Body of pancreas (tissue), 4 donors: ENCODE results near the gene ARHGEF33.

ENCODE experiments used
- POLR2A ChIP-seq, 3 donors: fragments of 450-650 bp; IDR thresholded peaks; one replicate each; pipeline ENCODE4 v1.6.1; 2016; ENCODE audit warnings: antibody characterized with exemption in 3 of 3, mild to moderate bottlenecking in 2 of 3
- TF ChIP-seq, protein P1 (sequence below), 7 experiments: fragments of 450-650 bp in 4 of 7; fragments of 200-600 bp in 3 of 7; sonication (generic) in 3 of 7; IDR thresholded peaks; one replicate each; pipeline ENCODE4 v1.5.1; 2016 to 2019; ENCODE audit warnings: antibody characterized with exemption in 7 of 7

DNA sequence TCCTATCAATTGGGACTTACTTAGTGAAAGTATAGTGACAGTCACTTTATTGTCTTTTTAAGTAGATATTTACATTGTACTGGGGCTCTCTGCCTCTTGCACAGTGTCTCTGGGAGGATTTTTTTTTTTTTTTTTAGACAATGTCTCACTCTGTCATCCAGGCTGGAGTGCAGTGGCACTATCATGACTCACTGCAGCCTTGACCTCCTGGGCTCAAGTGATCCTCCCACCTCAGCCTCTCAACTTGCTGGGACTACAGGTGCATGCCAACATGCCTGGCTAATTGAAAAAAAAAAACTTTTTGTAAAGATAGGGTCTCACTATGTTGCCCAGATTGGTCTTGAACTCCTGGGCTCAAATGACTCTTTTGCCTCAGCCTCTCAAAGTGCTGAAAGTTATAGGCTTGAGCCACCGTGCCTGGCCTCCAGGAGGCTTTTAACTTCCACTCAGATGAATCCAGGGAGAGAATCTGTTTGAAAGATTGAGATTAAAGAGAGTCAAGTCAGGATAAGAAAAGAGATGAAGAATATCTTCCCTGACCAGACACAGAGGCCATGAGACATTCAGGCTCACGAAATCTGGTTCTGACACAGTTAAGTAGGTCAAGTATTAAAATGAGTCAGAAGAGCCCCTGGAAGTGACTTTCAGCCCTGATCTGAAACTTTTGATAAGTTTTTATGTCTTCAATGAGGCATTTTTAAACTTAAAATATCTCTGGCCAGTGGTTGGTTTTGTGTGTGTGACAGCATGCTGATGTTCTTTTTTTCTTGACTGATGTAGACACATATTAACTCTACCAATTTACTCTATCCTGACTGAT is 18.3 kb downstream of the ARHGEF33 start:
- TF ChIP-seq, protein P1, sequence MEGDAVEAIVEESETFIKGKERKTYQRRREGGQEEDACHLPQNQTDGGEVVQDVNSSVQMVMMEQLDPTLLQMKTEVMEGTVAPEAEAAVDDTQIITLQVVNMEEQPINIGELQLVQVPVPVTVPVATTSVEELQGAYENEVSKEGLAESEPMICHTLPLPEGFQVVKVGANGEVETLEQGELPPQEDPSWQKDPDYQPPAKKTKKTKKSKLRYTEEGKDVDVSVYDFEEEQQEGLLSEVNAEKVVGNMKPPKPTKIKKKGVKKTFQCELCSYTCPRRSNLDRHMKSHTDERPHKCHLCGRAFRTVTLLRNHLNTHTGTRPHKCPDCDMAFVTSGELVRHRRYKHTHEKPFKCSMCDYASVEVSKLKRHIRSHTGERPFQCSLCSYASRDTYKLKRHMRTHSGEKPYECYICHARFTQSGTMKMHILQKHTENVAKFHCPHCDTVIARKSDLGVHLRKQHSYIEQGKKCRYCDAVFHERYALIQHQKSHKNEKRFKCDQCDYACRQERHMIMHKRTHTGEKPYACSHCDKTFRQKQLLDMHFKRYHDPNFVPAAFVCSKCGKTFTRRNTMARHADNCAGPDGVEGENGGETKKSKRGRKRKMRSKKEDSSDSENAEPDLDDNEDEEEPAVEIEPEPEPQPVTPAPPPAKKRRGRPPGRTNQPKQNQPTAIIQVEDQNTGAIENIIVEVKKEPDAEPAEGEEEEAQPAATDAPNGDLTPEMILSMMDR (IDR thresholded peaks at IDR 0.05) = no peak
- TF ChIP-seq POLR2A (IDR thresholded peaks at IDR 0.05) = no peak
